Tibial nerve (tissue), 4 donors: ENCODE data around the gene WIPF1. TPM values are rescaled to one million over a fixed set of nuclear protein-coding genes. Genes with fewer than 3 reads are reported as not detected.

Experiments
- DNase-seq, 2 donors: peaks; one replicate each; pipeline ENCODE4 v3.0.0-alpha.2; 2019; ENCODE audit warnings: low spot score in 2 of 2
- H3K27ac ChIP-seq, 4 donors: fragments of 200-600 bp; sonication (generic) in 3 of 4; one replicate each; pipeline ENCODE4 v1.5.1; 2017 to 2019; ENCODE audit warnings: mild to moderate bottlenecking in 1 of 4
- H3K27me3 ChIP-seq, 2 donors: fragments of 200-600 bp; sonication (generic) in 1 of 2; one replicate each; pipeline versions ENCODE4 v1.5.1 to v1.6.0; 2017 to 2019
- H3K36me3 ChIP-seq, 3 donors: fragments of 200-600 bp; sonication (generic); one replicate each; pipeline ENCODE4 v1.5.1; 2018 to 2019
- H3K4me1 ChIP-seq, 4 donors: fragments of 200-600 bp; sonication (generic) in 3 of 4; one replicate each; pipeline ENCODE4 v1.5.1; 2017 to 2019
- H3K4me3 ChIP-seq, 4 donors: fragments of 200-600 bp; sonication (generic) in 3 of 4; one replicate each; pipeline ENCODE4 v1.5.1; 2017 to 2019; ENCODE audit warnings: mild to moderate bottlenecking in 1 of 4, moderate library complexity in 1 of 4
- H3K9me3 ChIP-seq, 4 donors: fragments of 200-600 bp; sonication (generic) in 3 of 4; one replicate each; pipeline ENCODE4 v1.5.1; 2017 to 2019
- CTCF ChIP-seq, 5 experiments: fragments of 200-600 bp in 3 of 5; fragments of 450-650 bp in 2 of 5; sonication (generic) in 3 of 5; IDR thresholded peaks; one replicate each; pipeline ENCODE4 v1.5.1; 2016 to 2019; ENCODE audit warnings: antibody characterized with exemption in 5 of 5, mild to moderate bottlenecking in 3 of 5, moderate library complexity in 2 of 5
- EP300 ChIP-seq, 2 donors: sonication (generic); formaldehyde crosslinking; IDR thresholded peaks; one replicate each; pipeline ENCODE4 v1.6.1; 2017; ENCODE audit warnings: antibody characterized with exemption in 2 of 2, mild to moderate bottlenecking in 1 of 2
- POLR2A ChIP-seq, 2 donors: fragments of 450-650 bp; IDR thresholded peaks; one replicate each; pipeline ENCODE4 v1.6.1; 2017; ENCODE audit warnings: antibody characterized with exemption in 2 of 2, mild to moderate bottlenecking in 2 of 2, moderate library complexity in 2 of 2
- WGBS, 2 donors: methylation state at CpG; one replicate each; pipeline ENCODE4 v1.1.5; 2018; 5-methylcytosine and 5-hydroxymethylcytosine counted together
- total RNA-seq, 4 donors: library from RNA; depleted of rRNA; stranded (reverse); fragments of >200 nt; gene quantifications; one replicate each; pipeline ENCODE4 v1.1.0, GENCODE V29; 2016

WIPF1 gene
- total RNA-seq, 4 donors from 2014 or later = 43.2 to 63.8 (median 52.9) TPM

GRCh38 chr2:174636987-174637386, 39.4 kb upstream of the WIPF1 start:
- DNase-seq = no peak
- Histone ChIP-seq H3K27me3 (no peaks in the 10 kb centered on the region), H3K36me3 (no peaks in the 10 kb centered on the region), H3K4me3 (no peak overlapping the region), H3K27ac (no peak overlapping the region), H3K4me1 (peaks cover 0 to 48% (median 23%) of the 10 kb centered on the region in 4 donors), H3K9me3 (peaks cover 0 to 7% (median 0%) of the 10 kb centered on the region in 4 donors)
- WGBS, 2 donors = 85 to 88% methylated on average over 1 of the region's 1 CpG
- TF ChIP-seq CTCF (IDR thresholded peaks at IDR 0.05) = no peak
- TF ChIP-seq EP300 (IDR thresholded peaks at IDR 0.05) = no peak
- TF ChIP-seq POLR2A (IDR thresholded peaks at IDR 0.05) = no peak

- H3K27ac ChIP-seq = peak overlapping the region in 3 of 4 donors; percentile 75 to 87 (median 75)
- TF ChIP-seq POLR2A (IDR thresholded peaks at IDR 0.05) = no peak
- no peak for TF ChIP-seq EP300 (IDR thresholded peaks at IDR 0.05)
- no peak for TF ChIP-seq CTCF (IDR thresholded peaks at IDR 0.05)
- 81 to 85% methylated on average over 3 of the region's 3 CpGs for WGBS, 2 donors
These were observed 38.3 kb upstream of the WIPF1 start for GRCh38 chr2:174635776-174636404.

GRCh38 chr2:174635015-174635593, 37.5 kb upstream of the WIPF1 start:
- Histone ChIP-seq H3K27ac (peak overlapping the region in 3 of 4 donors; percentile 75 to 87 (median 75)), H3K9me3 (no peaks in the 10 kb centered on the region), H3K27me3 (no peaks in the 10 kb centered on the region), H3K36me3 (no peaks in the 10 kb centered on the region), H3K4me1 (peaks cover 0 to 66% (median 30%) of the 10 kb centered on the region in 4 donors), H3K4me3 (peak overlapping the region in 2 of 4 donors; percentile 37 to 43)
- TF ChIP-seq EP300 (IDR thresholded peaks at IDR 0.05) (no peak), POLR2A (IDR thresholded peaks at IDR 0.05) (no peak), CTCF (IDR thresholded peaks at IDR 0.05) (peak in 1 of 5 experiments; percentile 20)
- no peak for DNase-seq
- WGBS, 2 donors = 51 to 72% methylated on average over 3 of the region's 3 CpGs

More at GRCh38 chr2:174635776-174636404, 38.3 kb upstream of the WIPF1 start:
- H3K9me3 ChIP-seq = peaks cover 0 to 2% (median 0%) of the 10 kb centered on the region in 4 donors
- no peaks in the 10 kb centered on the region for H3K27me3 ChIP-seq
- no peak overlapping the region for H3K4me3 ChIP-seq
- H3K36me3 ChIP-seq = no peaks in the 10 kb centered on the region
- H3K4me1 ChIP-seq = peaks cover 0 to 59% (median 25%) of the 10 kb centered on the region in 4 donors
- no peak for DNase-seq

GRCh38 chr2:174634130-174635014, 36.8 kb upstream of the WIPF1 start:
- WGBS, 2 donors = 32 to 38% methylated on average over 13 of the region's 13 CpGs
- no peak for TF ChIP-seq CTCF (IDR thresholded peaks at IDR 0.05)
- TF ChIP-seq POLR2A (IDR thresholded peaks at IDR 0.05) = peak in 1 of 2 donors; percentile 20
- TF ChIP-seq EP300 (IDR thresholded peaks at IDR 0.05) = peak in 1 of 2 donors; percentile 50
- peaks cover 0 to 74% (median 31%) of the 10 kb centered on the region in 4 donors for H3K4me1 ChIP-seq
- peak overlapping the region in 3 of 4 donors; percentile 75 to 87 (median 75) for H3K27ac ChIP-seq
- no peak for DNase-seq
- no peaks in the 10 kb centered on the region for H3K9me3 ChIP-seq
- H3K27me3 ChIP-seq = no peaks in the 10 kb centered on the region
- no peaks in the 10 kb centered on the region for H3K36me3 ChIP-seq
- peak overlapping the region; percentile 12 to 43 (median 30) for H3K4me3 ChIP-seq
